Stimulated activated CD8-positive, alpha-beta memory T cell treated with anti-CD3 and anti-CD28 coated beads, Interleukin-12 subunit alpha, Interleukin-12 subunit beta, amount 100 ng/mL, for 4 hours (primary cell): ENCODE results near the gene SLC9A3.
A peak's percentile ranks its signal among the peaks of the same experiment; 100 is the strongest.

Experiments
- DNase-seq: peaks from one replicate; pipeline ENCODE4 v3.0.0-alpha.2; 2020; ENCODE audit warnings: low read depth

SLC9A3 gene

DNA sequence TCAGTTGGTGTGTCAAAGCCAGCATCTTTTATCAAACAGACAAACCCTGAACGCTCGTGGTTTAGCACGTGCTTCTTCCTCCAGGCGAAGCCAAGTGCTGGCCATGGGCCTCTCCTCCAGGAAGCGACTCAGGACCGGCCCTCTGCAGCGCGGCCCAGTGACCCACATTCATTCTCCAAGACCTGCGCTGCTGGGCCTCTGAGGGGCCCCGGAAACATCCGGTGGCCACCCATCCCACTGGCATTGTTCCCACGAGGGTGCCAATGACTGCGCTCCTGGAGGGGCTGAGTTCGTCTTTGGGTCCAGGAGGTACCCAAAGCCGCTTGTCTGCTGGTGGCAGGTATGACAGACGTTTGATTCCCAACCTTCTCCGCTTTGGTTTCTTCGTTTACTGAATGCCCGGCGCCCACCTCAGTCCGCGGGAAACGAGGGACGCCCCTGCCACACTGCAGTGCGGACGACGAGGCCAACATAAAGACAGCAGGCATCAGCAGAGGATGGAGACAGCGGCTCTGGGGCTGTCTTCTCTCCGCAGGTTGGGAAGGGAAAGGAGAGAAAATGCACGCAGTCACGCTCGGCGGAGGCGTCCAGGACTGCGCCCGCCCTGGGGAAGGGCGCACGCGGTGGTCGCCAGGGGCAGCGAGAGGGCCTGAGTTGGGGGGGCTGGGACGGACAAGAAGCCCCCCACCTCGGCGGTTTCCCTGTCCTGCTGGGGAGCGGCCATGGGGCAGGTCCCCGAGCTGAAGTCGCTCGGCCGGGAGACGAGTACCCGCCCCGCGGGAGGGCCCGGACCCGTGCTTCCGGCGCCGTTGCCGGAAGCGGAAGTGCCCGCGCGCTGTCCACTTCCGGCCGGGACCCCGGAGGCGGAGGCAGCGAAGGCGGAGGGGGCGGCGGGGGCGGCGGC lies 81.7 kb downstream of the SLC9A3 start, which contains the start of gene EXOC3:
Gene EXOC3, plus strand, starts transcription at position 842 of the 904 bp plus-strand sequence. CDS start 3,030 bp downstream, outside the sequence.
- DNase-seq, result peak; percentile 68

DNA sequence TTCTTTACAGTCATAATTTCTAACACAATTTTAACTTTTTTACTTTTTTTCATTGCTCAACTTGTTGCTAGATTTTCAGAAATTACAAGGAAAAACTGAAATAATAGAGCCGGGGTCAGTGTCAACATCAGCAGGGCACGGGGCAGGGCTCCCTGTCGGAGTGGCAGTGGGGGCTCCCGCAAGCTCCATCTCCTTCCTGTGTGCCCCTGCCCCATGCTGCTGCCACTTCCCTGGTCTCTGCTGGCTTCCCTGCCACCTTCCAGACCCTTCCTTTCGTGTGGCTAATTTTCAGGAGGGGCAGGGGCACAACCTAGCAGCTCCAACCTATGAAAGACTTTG lies 82.3 kb downstream of the SLC9A3 start:
- DNase-seq, result no peak

DNA sequence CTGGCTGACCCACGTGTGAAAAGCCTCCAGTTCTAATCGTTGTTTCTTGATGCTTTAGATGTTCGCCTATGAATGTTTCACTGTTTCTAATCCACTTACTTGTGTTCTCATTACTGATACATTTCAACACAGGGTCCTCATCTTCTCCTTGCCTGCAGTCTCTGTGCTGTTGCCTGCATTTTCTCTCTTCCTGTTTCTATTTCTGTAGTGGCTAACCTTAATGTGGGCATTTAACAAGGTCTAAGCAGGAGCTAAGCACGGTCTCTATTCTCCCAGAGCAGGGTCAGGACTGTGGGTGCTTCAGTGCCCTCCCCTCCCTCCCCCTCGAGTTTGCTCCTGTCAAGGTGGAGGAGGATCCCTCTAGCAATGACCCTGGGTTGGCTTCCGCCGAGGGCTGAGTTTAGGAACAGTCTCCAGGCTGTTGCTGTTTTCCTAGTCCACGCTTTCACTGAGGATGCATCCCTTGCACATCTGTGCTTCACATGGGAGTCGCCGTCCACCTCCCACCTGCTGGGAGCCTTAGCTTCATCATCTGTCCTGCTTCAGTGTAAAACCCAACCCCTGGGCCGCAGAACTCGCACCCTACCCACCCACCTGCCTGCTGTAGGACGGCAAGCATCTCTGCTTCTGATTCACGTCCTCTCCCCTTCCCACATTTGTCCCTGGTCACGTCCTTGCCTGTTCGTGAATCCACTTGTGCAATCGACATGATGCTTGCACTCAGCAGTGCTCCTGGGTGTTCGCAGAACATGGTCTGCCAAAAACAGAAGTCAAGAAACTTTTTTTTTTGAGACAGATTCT lies 83.6 kb downstream of the SLC9A3 start:
- no peak for DNase-seq

DNA sequence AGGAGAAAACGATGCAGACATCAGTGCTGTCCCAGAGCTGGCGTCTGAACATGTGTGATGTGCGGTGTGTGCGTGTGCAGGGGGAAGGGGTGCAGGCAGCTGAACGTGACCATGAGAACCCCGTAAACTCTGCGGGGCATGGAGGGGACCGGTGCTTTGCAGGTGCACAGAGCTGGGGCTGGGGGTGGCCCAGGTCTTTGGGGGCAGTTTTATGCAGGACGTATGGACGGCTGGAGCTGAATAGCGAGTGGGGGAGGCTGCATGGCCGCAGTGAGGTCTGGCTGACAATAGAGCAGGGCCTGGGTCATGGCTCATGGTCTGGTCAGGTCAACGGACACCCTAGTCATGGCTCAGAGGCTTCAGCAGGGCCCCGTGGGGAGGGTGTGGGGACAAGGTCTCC lies 84.6 kb downstream of the SLC9A3 start:
- no peak for DNase-seq

DNA sequence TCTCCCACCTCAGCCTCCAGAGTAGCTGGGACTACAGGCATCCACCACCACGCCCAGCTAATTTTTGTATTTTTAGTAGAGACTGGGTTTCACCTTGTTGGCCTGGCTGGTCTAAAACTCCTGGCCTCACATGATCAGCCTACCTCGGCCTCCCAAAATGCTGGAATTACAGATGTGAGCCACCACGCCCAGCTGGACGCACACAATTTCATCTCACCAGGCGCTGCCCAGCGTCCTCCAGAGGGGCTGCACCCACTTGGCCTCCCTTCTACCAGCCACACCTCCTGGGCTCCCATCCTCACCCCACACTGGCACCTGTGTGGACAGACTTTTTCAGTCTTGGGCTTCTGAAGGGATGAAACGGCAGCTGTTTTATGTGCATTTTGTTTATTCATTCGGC lies 85.1 kb downstream of the SLC9A3 start:
- no peak for DNase-seq

DNA sequence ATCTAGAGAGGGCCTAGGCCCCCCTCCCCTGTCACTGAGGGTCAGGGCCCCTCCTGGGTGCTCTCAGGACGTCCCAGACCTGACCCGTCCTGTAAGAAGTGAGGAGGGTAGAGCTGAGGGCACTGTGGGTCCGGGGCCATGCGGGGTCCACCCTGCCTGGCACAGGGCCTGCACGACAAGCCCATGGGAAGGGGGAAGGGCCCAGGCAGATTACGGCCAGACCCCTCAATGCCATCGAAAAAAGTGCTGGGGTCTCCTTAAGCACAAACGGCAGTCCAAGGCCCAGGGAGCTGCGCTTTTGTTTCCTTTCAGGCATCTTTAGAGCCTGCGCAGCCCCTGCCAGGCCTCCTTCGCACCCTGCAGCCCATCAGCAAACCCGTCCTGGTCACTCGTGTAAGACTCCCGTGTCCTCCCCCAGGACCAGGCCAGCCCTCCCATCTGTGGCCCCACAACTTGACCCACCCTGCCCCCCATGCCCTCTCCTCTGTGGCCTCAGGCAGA lies 85.7 kb downstream of the SLC9A3 start:
- DNase-seq, result no peak

DNA sequence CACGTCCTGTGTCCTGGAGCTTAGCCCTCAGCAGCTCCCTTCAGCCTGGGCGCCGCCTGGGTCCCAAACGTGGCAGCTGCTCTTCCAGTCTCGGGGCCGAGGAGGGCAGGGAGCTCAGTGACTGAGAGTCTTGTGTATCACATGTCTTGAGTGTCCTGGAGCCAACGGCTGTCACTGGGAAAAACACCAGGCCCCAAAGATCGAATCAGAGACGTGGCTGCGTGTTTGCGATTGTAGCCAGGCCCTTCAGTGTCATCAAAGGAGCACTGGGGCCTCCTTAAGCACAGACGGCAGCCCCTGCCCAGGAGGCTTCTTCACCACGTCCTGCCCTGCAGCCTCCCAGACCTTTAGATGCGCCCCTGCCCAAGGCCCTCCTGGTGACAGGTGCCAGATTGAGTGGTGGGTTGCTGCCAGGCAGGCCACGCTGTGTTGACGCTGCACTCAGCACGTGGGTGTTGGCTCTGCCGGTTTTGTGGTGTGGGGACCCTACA lies 86.9 kb downstream of the SLC9A3 start:
- DNase-seq, result no peak

DNA sequence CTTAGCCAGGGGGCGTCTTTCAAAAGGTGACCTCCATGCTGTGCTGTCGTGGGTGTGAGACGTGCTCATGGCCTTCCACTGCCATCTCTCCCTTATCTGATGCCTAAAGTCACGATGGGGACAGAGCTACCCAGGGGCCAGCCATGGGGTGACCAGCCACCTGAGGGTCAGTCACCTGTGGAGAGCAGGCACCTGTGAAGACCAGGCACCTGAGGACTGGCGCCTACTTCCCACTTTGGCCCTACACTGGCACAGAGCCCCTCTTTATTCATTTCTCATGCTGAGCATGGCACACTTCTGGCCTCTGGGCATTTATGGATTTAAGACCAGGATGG lies 87.6 kb downstream of the SLC9A3 start:
- DNase-seq, result no peak

DNA sequence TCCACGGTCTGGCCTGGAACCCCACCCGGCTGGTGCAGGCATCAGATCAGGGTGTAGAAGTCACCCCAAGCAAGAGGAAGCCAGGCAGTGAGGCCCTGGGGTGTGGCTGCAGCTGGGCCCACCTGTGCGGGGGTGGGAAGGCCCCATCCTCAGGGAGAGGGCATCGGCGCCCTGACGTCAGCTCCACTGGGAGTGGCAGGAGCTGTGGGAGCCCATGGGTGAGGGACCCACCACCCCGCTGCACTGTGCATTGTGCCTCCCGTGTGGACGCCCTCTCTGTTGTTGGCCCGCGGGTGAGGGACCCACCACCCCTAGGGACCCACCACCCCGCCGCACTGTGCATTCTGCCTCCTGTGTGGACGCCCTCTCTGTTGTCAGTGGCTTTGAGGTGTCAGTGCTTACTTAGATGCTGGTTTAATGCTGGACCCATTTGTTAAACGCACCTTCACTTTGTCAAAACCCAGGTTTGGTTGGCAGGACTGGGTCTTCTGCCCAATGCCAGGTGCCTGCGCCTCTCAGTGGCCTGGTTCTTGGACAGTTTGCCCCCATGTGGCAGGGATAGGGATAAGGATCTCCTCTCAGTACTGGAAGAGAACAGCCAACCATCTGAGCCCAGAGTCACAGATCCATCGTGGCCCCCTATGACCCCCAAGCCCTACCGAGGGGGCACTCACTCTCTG lies 88.1 kb downstream of the SLC9A3 start:
- no peak for DNase-seq

DNA sequence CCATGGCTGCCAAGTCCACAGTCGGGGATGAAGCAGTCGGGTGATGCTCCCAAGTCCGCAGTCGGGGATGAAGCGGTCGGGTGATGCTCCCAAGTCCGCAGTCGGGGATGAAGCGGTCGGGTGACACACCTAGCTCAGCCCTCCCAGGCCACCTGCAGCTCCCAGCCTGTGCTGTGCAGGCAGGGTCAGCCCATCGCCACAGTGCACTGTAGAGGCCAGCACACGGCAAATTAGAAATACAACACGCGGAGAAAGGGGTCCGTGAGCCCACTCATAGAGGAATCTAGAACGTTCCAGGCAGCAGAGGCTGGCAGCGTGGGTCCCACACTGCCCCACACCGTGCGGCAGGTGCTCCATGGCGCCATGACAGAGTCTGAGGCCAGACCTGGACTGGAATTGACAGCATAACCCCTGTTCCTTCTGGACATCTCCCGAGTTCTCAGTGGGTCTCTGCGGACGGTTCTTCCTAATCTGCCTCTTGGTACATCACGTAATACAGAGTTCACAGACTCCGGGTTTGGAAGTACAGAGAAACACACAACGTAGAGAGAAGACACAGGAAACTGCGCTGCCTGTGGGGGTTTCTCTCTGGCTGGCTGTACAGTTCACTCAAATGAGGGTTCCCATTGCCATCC lies 89.0 kb downstream of the SLC9A3 start:
- no peak for DNase-seq

DNA sequence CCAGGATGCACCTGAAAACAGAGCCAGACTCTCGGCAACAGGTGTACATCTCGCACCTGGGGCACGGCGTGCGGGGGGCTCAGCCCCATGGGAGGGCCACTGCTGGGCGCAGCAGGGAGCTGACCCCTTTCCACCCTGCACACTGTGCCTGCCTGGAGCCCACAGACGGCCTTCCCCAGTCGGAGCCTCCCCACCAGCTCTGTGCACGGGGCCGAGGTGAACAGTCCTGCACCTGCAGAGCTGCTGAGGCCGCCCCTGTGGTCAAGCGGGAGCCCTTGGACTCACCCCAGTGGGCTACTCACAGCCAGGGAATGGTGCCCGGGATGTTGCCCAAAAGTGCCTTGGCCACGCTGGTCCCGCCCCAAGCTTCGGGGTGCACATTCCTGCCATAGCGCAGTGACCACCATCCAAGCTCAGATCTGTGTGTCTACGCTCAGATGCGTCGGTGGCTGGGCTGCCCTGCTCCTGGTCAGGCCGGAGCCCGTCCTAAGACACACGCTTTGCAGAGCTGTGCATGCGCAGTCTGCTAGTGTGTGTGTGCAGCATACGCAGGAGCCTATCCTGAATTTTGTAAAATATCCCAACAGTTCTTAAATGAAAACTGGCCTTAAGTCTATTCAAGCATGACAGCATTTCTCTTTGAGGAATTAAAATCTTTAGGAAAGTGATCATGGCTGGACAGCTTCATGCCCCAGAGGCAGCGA lies 89.7 kb downstream of the SLC9A3 start:
- DNase-seq, result no peak

DNA sequence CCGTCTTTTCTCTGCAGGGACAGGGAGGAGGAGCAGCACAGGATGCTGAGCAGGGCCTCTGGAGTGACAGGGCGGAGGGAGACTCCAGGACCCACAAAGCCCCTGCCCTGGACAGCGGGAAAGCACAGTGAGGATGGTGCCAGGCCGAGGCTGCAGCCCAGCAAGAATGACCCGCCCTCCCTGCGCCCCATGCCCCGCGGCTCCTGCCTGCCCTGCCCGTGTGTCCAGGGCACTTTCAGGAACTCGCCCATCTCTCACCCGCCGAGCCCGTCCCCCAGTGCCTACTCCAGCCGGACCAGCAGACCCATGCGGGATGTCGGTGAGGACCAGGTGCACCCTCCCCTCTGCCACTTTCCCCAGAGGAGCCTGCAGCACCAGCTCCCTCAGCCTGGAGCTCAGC lies 90.4 kb downstream of the SLC9A3 start:
- DNase-seq, result no peak

DNA sequence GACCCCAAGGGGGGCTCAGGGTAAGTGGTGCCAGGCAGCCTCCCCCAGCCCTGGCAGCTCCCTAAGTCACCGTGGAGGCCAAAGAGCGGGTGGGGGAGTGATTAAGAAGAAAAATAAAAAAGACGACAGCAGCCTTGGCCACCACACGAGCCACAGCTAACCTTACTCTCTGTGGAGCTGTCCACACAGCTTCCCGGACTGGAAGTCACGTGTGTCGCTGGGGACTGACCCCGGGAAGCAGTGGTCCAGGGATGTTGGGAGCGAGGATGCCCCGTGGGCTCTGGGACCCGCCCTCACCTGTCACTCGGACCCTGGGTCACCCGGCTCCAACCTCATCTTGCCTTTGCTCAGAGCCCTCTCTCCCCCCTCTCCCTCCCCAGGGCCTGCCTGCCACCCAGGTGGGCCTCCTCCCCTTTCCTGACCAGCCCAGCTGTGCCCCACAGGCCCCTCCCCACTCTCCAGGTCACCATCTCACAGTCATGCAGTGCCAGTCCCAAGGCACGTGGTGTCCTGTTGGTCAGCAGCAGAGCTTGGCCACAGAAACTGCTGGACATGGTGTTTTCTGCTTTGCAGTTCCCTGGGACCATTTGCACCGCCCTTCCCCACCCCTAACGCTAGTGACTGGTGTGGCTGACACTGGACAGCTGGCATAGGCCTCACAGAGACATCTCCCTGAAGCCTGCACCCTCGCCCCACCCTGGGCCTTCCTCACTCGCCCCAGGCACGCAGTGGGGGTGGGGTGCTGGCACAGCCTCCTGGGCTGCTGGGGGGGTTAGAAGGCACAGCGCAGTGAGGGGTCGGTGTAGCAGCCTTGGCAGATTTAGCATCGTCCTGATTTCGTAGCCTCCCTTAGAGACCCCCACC lies 91.1 kb downstream of the SLC9A3 start:
- no peak for DNase-seq

DNA sequence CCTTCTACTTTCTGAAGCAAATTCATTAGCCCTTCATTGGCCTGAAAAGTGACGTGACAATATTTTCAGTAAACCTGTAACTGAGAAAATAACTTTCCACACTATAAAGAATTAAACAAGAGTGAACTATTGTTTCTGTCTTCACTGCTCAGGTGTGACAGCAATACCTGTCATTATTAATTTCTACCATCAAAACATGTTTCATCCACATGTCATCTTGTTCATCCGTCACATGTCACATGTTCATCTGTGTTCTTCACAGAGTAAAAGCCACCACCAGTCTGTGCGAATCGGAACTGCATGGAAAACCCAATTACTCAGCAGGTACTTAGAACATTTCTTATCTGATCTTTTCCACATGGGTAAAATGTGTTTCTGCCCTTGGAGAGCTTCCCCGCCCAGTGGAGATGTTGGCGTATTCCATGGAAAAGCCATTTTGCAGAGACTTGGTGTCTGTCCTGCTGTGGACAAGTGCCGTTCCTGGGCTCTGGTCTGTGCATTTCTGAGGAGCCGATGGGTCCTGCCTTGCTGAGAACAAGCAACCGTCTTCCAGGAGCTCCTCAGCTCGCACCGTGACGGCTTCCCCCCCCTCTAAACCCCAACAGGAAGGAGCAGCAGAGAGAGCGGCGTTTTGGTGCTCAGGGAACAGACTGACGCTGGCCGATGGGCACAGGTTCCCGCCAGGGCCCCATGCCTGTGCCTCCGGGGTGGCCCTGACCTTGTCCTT lies 91.9 kb downstream of the SLC9A3 start:
- DNase-seq, result no peak

DNA sequence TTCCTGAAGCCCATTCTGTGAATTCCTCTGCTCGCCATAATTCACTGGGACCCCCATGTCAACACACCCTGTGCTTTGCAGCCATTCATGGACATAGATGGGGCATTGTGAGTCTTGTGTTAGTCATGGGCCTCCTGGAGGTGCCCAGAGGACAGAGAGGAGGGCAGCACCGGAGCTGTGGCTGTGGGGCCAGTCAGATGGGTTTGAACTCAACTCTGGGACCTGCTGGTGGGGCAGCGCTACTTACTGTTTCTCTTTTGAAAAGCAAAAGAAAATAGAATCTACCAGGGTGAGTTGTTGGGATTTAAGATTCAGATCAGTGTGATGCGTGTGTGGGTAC lies 92.6 kb downstream of the SLC9A3 start:
- no peak for DNase-seq

DNA sequence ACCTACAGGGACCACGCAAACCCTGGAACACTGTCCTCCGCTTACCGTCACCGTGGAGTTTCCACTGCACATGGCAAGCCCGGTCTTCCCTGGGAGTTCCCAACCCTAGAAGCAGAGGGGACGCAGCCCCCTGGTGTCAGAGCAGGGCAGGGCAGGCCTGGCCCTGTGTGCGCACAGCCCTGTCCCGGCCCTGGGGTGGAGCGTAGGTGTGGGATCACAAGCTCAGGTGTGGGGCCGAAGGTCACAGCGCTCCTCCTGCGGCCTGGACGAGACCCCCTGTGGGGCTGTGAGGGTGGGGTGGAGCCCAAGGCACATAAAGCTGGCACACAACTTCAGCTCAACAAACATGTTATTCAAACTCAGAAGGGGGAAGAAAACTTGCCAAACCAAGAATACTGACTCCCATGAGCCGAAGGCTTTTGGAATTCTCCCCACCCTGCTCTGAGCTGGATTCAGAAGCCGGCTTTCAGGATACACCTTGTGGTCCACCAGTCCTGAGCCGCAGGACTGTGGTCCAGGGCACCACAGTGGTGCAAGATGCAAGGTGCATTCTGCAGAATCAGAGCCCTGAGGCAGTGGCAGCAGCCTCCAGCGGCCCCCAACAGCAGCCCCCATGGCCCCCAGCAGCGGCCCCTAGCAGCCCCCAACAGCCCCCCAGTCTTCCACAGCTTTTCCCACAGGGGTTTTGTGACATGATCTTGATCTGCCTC lies 93.1 kb downstream of the SLC9A3 start:
- no peak for DNase-seq

DNA sequence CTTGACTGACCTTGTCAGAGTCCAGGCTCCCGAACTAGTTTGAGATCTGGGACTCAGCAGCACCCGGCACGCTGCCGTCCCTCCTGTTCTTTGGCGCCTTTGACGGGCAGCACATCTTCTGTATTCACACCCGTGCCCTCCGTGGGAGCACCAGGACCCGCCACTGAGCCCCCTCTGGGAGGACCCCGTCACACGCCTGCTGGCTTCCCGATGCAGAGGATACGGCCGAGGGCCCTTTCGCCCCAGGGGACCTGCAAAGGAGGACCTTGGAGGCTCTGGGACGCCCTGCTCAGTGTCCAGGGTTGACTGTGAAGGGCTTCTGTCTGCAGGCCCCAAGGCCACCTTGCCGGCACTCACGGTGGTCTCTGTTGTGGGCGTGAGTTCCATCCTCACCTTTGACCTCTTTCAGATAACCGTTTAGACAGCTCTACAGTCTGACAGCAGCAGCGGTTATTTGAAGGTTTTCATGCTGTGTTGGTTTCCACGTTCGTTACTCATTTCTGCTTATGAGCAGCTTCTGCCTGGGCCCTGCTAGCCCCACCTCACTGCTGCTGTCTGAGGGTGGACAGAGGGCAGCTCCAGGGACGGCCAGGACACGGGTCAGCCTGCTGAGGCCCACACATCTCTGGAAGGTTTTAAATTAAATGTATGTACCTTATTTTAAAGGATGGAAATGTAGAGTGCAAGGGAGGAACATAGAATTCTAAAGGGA lies 93.9 kb downstream of the SLC9A3 start:
- no peak for DNase-seq

DNA sequence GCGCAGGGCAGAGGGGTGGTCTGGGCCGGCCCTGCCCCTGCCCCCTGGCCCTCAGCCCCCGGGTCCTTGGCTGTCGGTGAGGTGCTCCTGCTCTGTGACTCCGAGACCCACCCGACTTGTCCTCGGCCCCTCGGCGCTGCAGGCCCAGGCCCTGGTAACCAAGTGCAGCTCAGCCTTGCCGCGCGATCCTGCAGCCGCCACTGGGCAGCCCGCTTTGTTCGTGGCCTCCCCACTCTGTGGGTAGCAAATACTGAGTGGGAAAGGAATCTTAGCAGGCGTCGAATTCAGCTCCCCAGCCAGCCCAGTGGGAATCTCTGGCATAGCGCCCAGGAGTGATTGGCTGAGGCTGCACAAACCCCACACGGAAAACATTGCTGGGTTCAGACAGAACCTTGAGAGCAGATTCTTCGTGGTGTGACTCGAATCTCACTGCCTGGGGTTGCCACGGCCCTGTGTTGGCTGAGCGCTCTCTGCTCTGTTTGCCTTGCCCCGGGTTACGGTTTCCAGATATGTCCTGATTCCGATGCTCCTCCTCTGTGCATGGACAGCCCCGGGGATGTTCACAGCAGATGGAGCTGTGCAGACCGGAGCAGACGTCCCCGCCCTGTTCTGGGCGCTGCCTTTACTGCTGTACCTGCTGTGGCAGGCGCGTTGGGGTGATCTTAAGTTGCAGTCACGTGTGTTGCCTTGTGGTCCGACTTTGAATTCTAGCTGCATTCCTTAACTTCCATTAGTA lies 94.6 kb downstream of the SLC9A3 start:
- DNase-seq, result no peak
